Activated CD8-positive, alpha-beta memory T cell treated with anti-CD3 and anti-CD28 coated beads, Interleukin-2, amount 10 ng/mL, durations not matched to agents 7 days and 5 days (primary cell): ENCODE measurements around the gene CTSG. TPM values are rescaled to one million over a fixed set of nuclear protein-coding genes. Genes with fewer than 3 reads are reported as not detected.
"Not testable (repeated sequence)": the region's sequence is repeated elsewhere in the genome, so short reads cannot be mapped to it uniquely, and the experiment has no call there.

ENCODE experiments used
- ATAC-seq: fragments of 150-1000 bp; cut with Tn5 transposase; one replicate; pipeline ENCODE4 v1.10.0; 2021; ENCODE audit warnings: moderate library complexity
- CTCF ChIA-PET: fragments of 350-600 bp; sonication (Branson Sonifier 250); formaldehyde crosslinking; loops from one replicate; lab custom pipeline; 2021; ENCODE audit warnings: antibody characterized with exemption; lab: Charles Lee
- DNase-seq: peaks from one replicate; pipeline ENCODE4 v3.0.0-alpha.2; 2020
- H3K27ac Mint-ChIP-seq: one replicate; pipeline ENCODE4 v1.8.0; 2021; ENCODE audit warnings: mild to moderate bottlenecking, mixed read lengths
- H3K27me3 Mint-ChIP-seq: one replicate; pipeline ENCODE4 v1.8.0; 2021; ENCODE audit warnings: mixed read lengths
- H3K36me3 Mint-ChIP-seq: one replicate; pipeline ENCODE4 v1.8.0; 2021; ENCODE audit warnings: mild to moderate bottlenecking, mixed read lengths
- H3K4me1 Mint-ChIP-seq: one replicate; pipeline ENCODE4 v1.8.0; 2021; ENCODE audit warnings: mixed read lengths
- H3K4me3 Mint-ChIP-seq: one replicate; pipeline ENCODE4 v1.8.0; 2021; ENCODE audit warnings: mild to moderate bottlenecking, moderate library complexity, mixed read lengths
- H3K9me3 Mint-ChIP-seq: one replicate; pipeline ENCODE4 v1.8.0; 2022; ENCODE audit warnings: low read depth, mixed read lengths
- total RNA-seq, 2 experiments: library from RNA; stranded (reverse); gene quantifications; one replicate each; pipeline ENCODE4 v1.2.3, GENCODE V29; 2021

The CTSG gene
- total RNA-seq, 2 experiments from 2014 or later = not detected

DNA sequence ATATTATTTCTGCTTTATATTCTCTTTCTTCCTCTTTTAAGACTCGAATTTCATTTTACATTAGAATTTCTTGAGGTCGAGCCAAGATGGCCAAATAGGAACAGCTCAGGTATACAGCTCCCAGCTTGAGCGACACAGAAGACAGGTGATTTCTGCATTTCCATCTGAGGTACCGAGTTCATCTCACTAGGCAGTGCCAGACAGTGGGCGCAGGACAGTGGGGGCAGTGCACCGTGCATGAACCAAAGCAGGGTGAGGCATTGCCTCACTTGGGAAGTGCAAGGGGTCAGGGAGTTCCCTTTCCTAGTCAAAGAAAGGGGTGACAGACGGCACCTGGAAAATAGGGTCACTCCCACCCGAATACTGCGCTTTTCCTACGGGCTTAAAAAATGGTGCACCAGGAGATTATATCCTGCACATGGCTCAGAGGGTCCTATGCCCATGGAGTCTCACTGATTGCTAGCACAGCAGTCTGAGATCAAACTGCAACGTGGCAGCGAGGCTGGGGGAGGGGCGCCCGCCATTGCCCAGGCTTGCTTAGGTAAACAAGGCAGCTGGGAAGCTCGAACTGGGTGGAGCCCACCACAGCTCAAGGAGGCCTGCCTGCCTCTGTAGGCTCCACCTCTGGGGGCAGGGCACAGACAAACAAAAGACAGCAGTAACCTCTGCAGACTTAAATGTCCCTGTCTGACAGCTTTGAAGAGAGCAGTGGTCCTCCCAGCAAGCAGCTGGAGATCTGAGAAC is 50.0 kb downstream of the CTSG start:
- H3K27me3 Mint-ChIP-seq = peaks cover 29% of the 10 kb centered on the region
- CTCF ChIA-PET, ATAC-seq: not testable (repeated sequence)

More for the DNA sequence above, 50.0 kb downstream of the CTSG start:
- H3K4me1 Mint-ChIP-seq, H3K27ac Mint-ChIP-seq, DNase-seq, H3K4me3 Mint-ChIP-seq, H3K9me3 Mint-ChIP-seq, H3K36me3 Mint-ChIP-seq: not testable (repeated sequence)

Other genes with a start within 250 kb of the CTSG start
- 1 to 10 TPM; 1.6 to 3.4 TPM for gene ADCY4, start 241.2 kb downstream of the CTSG start, total RNA-seq
- 10 to 100 TPM; 22.9 to 29.4 TPM for gene RIPK3, start 236.3 kb downstream of the CTSG start, total RNA-seq
- 1 to 10 TPM in 1 of 2 experiments, not detected in 1; 1.3 TPM for gene NFATC4, start 208.1 kb downstream of the CTSG start, total RNA-seq
- gene NYNRIN, start 177.2 kb downstream of the CTSG start, total RNA-seq = under 1 TPM; 0.05 to 0.50 TPM
- 1 to 10 TPM; 5.0 to 7.1 TPM for gene CBLN3, start 146.6 kb downstream of the CTSG start, total RNA-seq
- gene KHNYN, start 146.3 kb downstream of the CTSG start, total RNA-seq = 10 to 100 TPM; 73.3 to 81.2 TPM
- gene SDR39U1, start 133.5 kb downstream of the CTSG start, total RNA-seq = 10 to 100 TPM; 45.6 to 45.9 TPM
- not detected for gene CMA1, start 68.0 kb downstream of the CTSG start, total RNA-seq
- gene GZMH, start 33.4 kb upstream of the CTSG start, total RNA-seq = 10 to 100 TPM; 35.8 to 80.0 TPM
- gene GZMB, start 57.9 kb upstream of the CTSG start, total RNA-seq = 1,000 to 10,000 TPM; 1,034 to 2,662 TPM